MM.1S (cell line): ENCODE data around the gene ZFTA.
A peak's percentile ranks its signal among the peaks of the same experiment; 100 is the strongest.
"Not testable (repeated sequence)": the region's sequence is repeated elsewhere in the genome, so short reads cannot be mapped to it uniquely, and the experiment has no call there.

Source experiments
- DNase-seq: peaks from one replicate; pipeline ENCODE4 v3.0.0-alpha.2; 2015
- H2AFZ ChIP-seq: fragments of 300-600 bp; sonication (generic); 2 replicates; pipeline ENCODE4 v1.6.0; 2016; ENCODE audit warnings: antibody characterized with exemption, low read length
- H3F3A ChIP-seq: fragments of 300-600 bp; sonication (generic); 2 replicates; pipeline ENCODE4 v1.6.1; 2016; ENCODE audit warnings: mild to moderate bottlenecking, antibody characterized with exemption, low read length, moderate library complexity, mixed read lengths; ENCODE audit not compliant: insufficient read depth
- H3K27ac ChIP-seq: fragments of 300-600 bp; sonication (generic); 2 replicates; pipeline ENCODE4 v1.5.1; 2016; ENCODE audit warnings: mild to moderate bottlenecking, low read length
- H3K27me3 ChIP-seq: fragments of 300-600 bp; sonication (generic); replicated peaks from 2 replicates; pipeline ENCODE4 v1.6.0; 2016; ENCODE audit warnings: low read length; ENCODE audit not compliant: insufficient read depth
- H3K36me3 ChIP-seq: fragments of 300-600 bp; sonication (generic); replicated peaks from 2 replicates; pipeline ENCODE4 v1.6.1; 2016; ENCODE audit warnings: mild to moderate bottlenecking, low read length, mixed read lengths; ENCODE audit not compliant: insufficient read depth
- H3K4me1 ChIP-seq: fragments of 300-600 bp; sonication (generic); 2 replicates; pipeline ENCODE4 v1.6.1; 2016; ENCODE audit warnings: low read length, mixed read lengths
- H3K4me2 ChIP-seq: fragments of 300-600 bp; sonication (generic); 2 replicates; pipeline ENCODE4 v1.6.0; 2016; ENCODE audit warnings: low read depth, low read length
- H3K4me3 ChIP-seq: fragments of 300-600 bp; sonication (generic); 2 replicates; pipeline ENCODE4 v1.5.1; 2016; ENCODE audit warnings: low read length, mixed read lengths
- H3K79me2 ChIP-seq: fragments of 300-600 bp; sonication (generic); 2 replicates; pipeline ENCODE4 v1.6.1; 2016; ENCODE audit warnings: mixed run types, low read length, mixed read lengths
- H3K9ac ChIP-seq: fragments of 300-600 bp; sonication (generic); 2 replicates; pipeline ENCODE4 v1.6.1; 2016; ENCODE audit warnings: low read length, mixed read lengths
- H3K9me2 ChIP-seq: fragments of 300-600 bp; sonication (generic); replicated peaks from 2 replicates; pipeline ENCODE4 v1.6.1; 2016; ENCODE audit warnings: mild to moderate bottlenecking, low read length, mixed read lengths; ENCODE audit not compliant: insufficient read depth
- H3K9me3 ChIP-seq: fragments of 300-600 bp; sonication (generic); replicated peaks from 2 replicates; pipeline ENCODE4 v1.6.1; 2016; ENCODE audit warnings: mild to moderate bottlenecking, low read length, mixed read lengths; ENCODE audit not compliant: insufficient read depth
- H4K20me1 ChIP-seq: fragments of 300-600 bp; sonication (generic); 2 replicates; pipeline ENCODE4 v1.6.1; 2016; ENCODE audit warnings: mild to moderate bottlenecking, low read length, moderate library complexity, mixed read lengths; ENCODE audit not compliant: insufficient read depth
- CTCF ChIP-seq: fragments of 300-600 bp; sonication (generic); IDR thresholded peaks from 2 replicates; pipeline ENCODE4 v1.5.1; 2016; ENCODE audit warnings: antibody characterized with exemption, low read length, mixed read lengths
- EZH2 ChIP-seq: fragments of 300-600 bp; sonication (generic); optimal IDR thresholded peaks from 2 replicates; pipeline ENCODE3; 2017; ENCODE audit warnings: low read depth, mild to moderate bottlenecking, antibody characterized with exemption, low read length, mixed read lengths
- EZH2phosphoT487 ChIP-seq: fragments of 300-600 bp; sonication (generic); IDR thresholded peaks from 2 replicates; pipeline ENCODE4 v1.6.1; 2018; ENCODE audit warnings: antibody characterized with exemption, low read length

Gene ZFTA

GRCh38 chr11:63813035-63813562 lies 44.5 kb upstream of the ZFTA start, which contains the start of gene SPINDOC:
SPINDOC (plus strand) TSS chr11:63813456; CDS start chr11:63813687, 231 bp downstream.
- H3K9ac ChIP-seq: peak within 1 kb of the TSS; percentile 90
- H3K9me3 ChIP-seq: no peaks in the 10 kb centered on the region
- peaks cover 13% of the 10 kb centered on the region for H3K4me1 ChIP-seq
- peak; percentile 79 for DNase-seq
- H3K4me3 ChIP-seq: peak within 1 kb of the TSS; percentile 97
- peak within 1 kb of the TSS; percentile 89 for H3K4me2 ChIP-seq
- no peaks in the 10 kb centered on the region for H3K27me3 ChIP-seq
- H3K27ac ChIP-seq: peak within 1 kb of the TSS; percentile 43; the same call in 1 of the 2 replicates
- TF ChIP-seq EZH2 (no peak), EZH2phosphoT487 (no peak), CTCF (no peak)
- peak within 1 kb of the TSS; percentile 94 for H2AFZ ChIP-seq
- peaks cover 4% of the 10 kb centered on the region; the same call in 1 of the 2 replicates for H3K36me3 ChIP-seq
- H3F3A ChIP-seq: 0 out of 2 replicates have a peak, but pooled peaks cover 3% of the 10 kb centered on the region
- H3K9me2 ChIP-seq: no peaks in the 10 kb centered on the region
- H3K79me2 ChIP-seq: peaks cover 42% of the 10 kb centered on the region
- H4K20me1 ChIP-seq: no peaks in the 10 kb centered on the region

- DNase-seq: no peak
- no peaks in the 10 kb centered on the region for H3K36me3 ChIP-seq
- H3K4me2 ChIP-seq: no peak overlapping the region
- H3K27me3 ChIP-seq: no peaks in the 10 kb centered on the region
- no peak overlapping the region for H3K27ac ChIP-seq
- H3F3A ChIP-seq: 0 out of 2 replicates have a peak, but pooled peaks cover 3% of the 10 kb centered on the region
- TF ChIP-seq CTCF (no peak), EZH2 (no peak), EZH2phosphoT487 (no peak)
- H3K4me3 ChIP-seq: no peak overlapping the region
- no peaks in the 10 kb centered on the region for H4K20me1 ChIP-seq
- no peak overlapping the region for H3K9ac ChIP-seq
- H3K9me3 ChIP-seq: no peaks in the 10 kb centered on the region
- H3K79me2 ChIP-seq: peaks cover 31% of the 10 kb centered on the region
- no peak overlapping the region for H2AFZ ChIP-seq
- peaks cover 13% of the 10 kb centered on the region for H3K4me1 ChIP-seq
- H3K9me2 ChIP-seq: no peaks in the 10 kb centered on the region
Measured at GRCh38 chr11:63811522-63811921, 42.9 kb upstream of the ZFTA start.

GRCh38 chr11:63810383-63810782 lies 41.8 kb upstream of the ZFTA start:
- not testable (repeated sequence) for H4K20me1 ChIP-seq, H3K36me3 ChIP-seq, H3K9me3 ChIP-seq, H3F3A ChIP-seq, H3K4me3 ChIP-seq, H3K27ac ChIP-seq, H3K9me2 ChIP-seq, H3K27me3 ChIP-seq, H3K4me2 ChIP-seq, DNase-seq, H3K9ac ChIP-seq, H2AFZ ChIP-seq
- peaks cover 13% of the 10 kb centered on the region for H3K4me1 ChIP-seq
- peaks cover 19% of the 10 kb centered on the region for H3K79me2 ChIP-seq

GRCh38 chr11:63805844-63806415 lies 37.4 kb upstream of the ZFTA start:
- H3K27me3 ChIP-seq: no peaks in the 10 kb centered on the region
- H3K36me3 ChIP-seq: no peaks in the 10 kb centered on the region
- H3K4me3 ChIP-seq: no peak overlapping the region
- H3K9ac ChIP-seq: no peak overlapping the region
- H3F3A ChIP-seq: no peaks in the 10 kb centered on the region
- H3K4me2 ChIP-seq: no peak overlapping the region
- TF ChIP-seq EZH2phosphoT487 (no peak), EZH2 (no peak), CTCF (no peak)
- H3K9me3 ChIP-seq: no peaks in the 10 kb centered on the region
- H2AFZ ChIP-seq: no peak overlapping the region
- H3K79me2 ChIP-seq: no peaks in the 10 kb centered on the region
- no peaks in the 10 kb centered on the region for H3K4me1 ChIP-seq
- no peaks in the 10 kb centered on the region for H4K20me1 ChIP-seq
- no peak overlapping the region for H3K27ac ChIP-seq
- DNase-seq: no peak
- no peaks in the 10 kb centered on the region for H3K9me2 ChIP-seq
